K562 treated with DMSO at 1 percent for 12 hours (cell line): ENCODE data around the gene GET3. TPM values are rescaled to one million over a fixed set of nuclear protein-coding genes. Genes with fewer than 3 reads are reported as not detected.

ENCODE experiments used
- total RNA-seq: library from RNA; unstranded; fragments of 300-600 nt; gene quantifications from 2 replicates; pipeline ENCODE4 v1.2.3, GENCODE V29; 2022; ENCODE audit not compliant: insufficient read depth

GET3 gene
- total RNA-seq = 80.9 and 100 TPM in 2 replicates

DNA sequence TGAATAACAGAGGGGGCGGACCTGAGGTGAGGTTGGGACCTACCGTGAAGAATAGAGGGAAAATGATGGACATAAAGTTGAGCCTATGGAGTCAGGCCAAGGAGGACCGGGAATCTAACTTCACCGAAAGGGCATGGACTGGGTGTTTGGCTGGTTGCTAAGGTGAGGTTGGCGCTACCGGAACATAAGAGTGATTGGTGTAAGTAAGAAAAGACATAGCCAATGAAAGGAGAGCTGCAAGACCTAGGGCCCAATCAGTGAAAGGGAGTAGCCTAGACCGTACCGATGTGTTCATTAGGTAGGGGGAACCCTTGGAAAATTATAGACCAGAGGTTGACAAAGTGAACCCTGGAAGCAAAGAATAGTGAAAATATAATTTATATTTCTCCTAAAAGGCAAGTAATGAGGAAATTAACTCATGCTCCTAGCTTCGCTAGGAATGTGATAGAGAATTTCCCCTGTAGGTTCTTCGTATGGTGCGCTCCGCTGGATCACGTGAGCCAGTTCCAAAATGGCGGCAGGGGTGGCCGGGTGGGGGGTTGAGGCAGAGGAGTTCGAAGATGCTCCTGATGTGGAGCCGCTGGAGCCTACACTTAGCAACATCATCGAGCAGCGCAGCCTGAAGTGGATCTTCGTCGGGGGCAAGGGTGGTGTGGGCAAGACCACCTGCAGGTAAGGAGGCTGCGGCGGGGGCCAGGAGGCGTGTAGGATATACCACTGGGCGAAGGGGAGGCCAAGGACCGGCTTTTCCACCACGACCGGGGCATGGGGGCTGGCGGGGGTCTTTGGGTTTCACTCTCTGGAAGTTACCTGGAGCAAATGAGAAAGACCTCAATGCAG lies at the start of gene GET3:
Gene GET3, plus strand, starts transcription at position 503 of the 840 bp plus-strand sequence. Its CDS starts 9 bp downstream, at position 512.

DNA sequence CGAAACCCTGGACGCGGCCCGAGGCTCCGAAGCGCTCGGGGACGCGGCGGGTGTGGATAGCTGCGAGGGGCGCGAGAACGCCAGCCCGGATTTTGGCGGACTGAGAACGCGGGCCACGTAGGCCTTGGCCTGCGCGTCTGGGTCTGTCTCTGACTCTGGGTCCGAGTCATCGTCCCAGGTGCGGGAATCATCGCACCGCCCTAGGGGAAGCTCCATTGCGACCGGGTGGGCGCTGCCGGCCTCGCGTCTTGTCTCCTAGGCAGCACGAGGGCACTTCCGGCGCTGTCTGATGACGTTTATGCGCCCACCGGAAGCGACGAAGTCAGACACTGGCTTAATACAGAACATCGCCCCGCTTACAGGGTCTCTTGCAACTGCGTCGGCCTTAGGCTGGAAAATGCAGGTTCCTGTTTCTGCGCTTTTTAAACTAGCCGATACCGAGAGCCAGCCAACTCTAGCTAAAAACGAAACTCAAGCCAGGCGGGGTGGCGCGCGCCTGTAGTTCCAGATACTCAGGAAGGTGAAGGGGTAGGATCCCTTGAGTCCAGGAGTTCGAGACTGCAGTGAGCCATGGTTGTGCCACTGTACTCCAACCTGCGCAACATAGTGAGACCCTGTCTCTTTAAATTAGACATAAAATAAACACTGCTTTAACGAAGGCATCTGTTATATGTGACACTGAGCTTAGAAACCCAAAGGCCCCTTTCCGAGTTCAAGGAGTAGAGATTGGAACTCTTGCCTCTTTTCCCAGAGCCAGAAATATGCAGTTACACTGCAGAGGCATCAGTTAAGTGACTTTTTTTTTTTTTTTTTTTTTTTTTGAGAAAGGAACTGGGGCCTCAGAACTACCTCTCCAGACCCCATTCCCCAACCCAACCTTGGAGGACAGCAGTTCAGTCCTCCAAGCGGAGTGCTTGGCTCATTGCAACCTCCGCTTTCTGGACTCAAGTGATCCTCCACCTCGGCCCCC lies 40.6 kb upstream of the GET3 start, which contains the start of gene FBXW9:
Gene FBXW9, minus strand, starts transcription at position 266 of the 970 bp plus-strand sequence. Its CDS starts 50 bp downstream, at position 216.

DNA sequence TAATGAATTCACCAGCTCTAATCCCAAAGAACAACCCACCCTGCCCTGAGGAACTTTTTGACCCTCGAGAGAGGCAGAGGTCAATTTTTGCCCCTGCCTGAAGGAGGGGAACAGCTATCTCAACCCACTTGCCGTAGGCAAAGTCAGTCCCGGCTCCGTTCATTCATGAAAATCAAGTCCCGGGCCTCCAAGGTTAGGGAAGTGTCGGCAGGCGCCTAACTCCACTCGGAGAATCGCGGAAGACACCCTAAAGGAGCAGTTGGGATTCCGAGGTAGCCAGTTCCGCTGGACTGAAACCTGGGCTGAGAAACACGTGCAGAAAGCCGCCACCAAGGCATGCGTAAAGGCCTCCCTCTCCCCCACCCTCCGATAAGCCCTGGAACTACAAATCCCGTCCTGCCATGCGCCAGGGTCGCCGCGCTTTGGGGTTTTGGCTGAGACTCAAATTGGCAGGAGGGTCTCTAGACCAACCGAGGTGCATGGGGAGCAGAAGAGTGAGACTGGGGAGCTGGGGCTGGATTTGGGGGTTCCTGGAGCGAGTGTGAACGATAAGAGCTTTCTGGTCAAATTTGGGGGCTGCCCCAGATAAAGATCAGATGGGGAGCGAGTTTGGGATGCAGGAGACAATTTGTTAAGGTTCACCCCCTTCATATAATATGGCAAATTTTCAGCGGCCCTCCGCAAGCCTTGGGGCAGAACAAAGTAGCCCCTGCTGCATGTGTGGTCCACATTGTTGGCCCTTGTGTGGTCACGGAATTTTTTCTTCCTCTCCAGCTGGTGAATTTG lies 13.5 kb upstream of the GET3 start, which contains the start of gene TNPO2:
Gene TNPO2, minus strand, starts transcription at position 292 of the 786 bp plus-strand sequence. CDS start 2,955 bp downstream, outside the sequence.

GRCh38 chr19:12751635-12752034 lies 14.3 kb downstream of the GET3 start, which contains the start of gene BEST2:
TSS of gene BEST2 (plus strand) at chr19:12751791. CDS start at chr19:12752593, 802 bp downstream.

DNA sequence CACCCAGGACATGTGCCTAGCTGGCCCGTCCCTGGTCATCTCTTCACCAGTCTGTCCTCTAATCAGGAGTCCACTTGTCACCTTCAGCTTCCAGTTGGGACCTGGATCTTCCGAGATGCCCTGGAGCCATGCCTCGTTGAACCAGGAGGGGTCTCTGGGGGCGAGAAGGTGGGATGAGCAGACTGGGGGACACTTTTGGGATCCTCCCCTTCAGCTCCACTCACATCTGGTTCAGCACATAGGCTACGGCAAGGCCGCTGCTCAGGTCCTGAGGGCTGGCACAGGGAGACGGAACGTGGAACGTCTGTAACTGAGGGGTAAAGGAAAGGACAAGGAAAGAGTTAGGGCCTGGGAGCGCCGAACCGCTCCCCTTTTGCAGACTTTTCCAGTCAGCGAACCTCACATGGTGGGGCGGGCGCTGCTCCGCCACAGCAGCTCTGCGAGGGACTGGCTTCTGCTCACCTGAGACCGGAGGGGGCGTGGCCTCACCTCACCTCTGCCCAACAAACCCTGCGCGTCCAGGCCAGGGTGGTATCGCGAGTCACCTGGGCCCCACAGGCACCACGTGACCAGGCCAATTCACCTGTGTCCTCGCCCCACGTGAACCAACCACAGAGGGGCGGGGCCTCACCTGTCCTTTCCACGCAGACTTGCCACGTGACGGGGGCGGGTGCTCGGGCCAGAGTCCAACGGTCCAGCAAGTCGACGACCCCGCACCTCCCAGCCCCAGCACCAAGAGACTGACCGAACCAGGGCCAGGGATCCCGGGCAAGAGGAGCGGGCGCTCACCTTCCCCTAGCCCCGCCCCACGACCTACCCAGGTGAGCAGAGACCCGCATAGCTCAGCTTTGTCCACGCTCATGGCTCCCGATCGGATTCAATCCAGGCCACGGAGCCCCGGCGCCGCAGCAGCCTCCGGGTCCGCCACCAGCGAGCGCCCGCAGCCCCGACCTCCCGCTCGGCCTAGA lies 37.6 kb downstream of the GET3 start, which contains the start of gene HOOK2:
Gene HOOK2, minus strand, starts transcription at position 965 of the 968 bp plus-strand sequence. Its CDS starts 103 bp downstream, at position 862.

DNA sequence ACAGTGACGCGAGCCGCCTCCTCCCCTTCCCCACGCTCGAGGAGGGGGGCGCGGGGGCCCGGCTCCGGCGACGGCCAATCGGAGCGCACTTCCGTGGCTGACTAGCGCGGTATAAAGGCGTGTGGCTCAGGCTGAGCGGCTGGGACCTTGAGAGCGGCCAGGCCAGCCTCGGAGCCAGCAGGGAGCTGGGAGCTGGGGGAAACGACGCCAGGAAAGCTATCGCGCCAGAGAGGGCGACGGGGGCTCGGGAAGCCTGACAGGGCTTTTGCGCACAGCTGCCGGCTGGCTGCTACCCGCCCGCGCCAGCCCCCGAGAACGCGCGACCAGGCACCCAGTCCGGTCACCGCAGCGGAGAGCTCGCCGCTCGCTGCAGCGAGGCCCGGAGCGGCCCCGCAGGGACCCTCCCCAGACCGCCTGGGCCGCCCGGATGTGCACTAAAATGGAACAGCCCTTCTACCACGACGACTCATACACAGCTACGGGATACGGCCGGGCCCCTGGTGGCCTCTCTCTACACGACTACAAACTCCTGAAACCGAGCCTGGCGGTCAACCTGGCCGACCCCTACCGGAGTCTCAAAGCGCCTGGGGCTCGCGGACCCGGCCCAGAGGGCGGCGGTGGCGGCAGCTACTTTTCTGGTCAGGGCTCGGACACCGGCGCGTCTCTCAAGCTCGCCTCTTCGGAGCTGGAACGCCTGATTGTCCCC lies 54.2 kb downstream of the GET3 start, which contains the start of gene JUNB:
Gene JUNB, plus strand, starts transcription at position 142 of the 706 bp plus-strand sequence. Its CDS starts 286 bp downstream, at position 428.

Other genes with a start within 250 kb of the GET3 start
- 4.6 and 5.4 TPM in 2 replicates for gene ZNF564, start 186.0 kb upstream of the GET3 start, total RNA-seq
- 1.4 TPM in 1 of 2 replicates, not detected in the other for gene ZNF490, start 126.7 kb upstream of the GET3 start, total RNA-seq
- 3.1 and 9.5 TPM in 2 replicates for gene ZNF791, start 126.6 kb upstream of the GET3 start, total RNA-seq
- 63.4 and 103 TPM in 2 replicates for gene MAN2B1, start 70.8 kb upstream of the GET3 start, total RNA-seq
- gene WDR83, start 70.7 kb upstream of the GET3 start, total RNA-seq = 13.5 and 16.3 TPM in 2 replicates
- gene DHPS, start 55.6 kb upstream of the GET3 start, total RNA-seq = 97.8 and 118 TPM in 2 replicates
- not detected in 2 replicates for gene GNG14, start 49.5 kb upstream of the GET3 start, total RNA-seq
- 9.1 and 12.5 TPM in 2 replicates for gene FBXW9, start 40.9 kb upstream of the GET3 start, total RNA-seq
- gene TNPO2, start 13.6 kb upstream of the GET3 start, total RNA-seq = 9.2 and 34.1 TPM in 2 replicates
- gene TRIR, start 2.8 kb upstream of the GET3 start, total RNA-seq = 376 and 560 TPM in 2 replicates
- not detected in 2 replicates for gene BEST2, start 14.3 kb downstream of the GET3 start, total RNA-seq
- 13.5 and 17.6 TPM in 2 replicates for gene HOOK2, start 38.1 kb downstream of the GET3 start, total RNA-seq
- gene JUNB, start 54.0 kb downstream of the GET3 start, total RNA-seq = 79.5 and 102 TPM in 2 replicates
- gene PRDX2, start 64.3 kb downstream of the GET3 start, total RNA-seq = 330 and 389 TPM in 2 replicates
- gene THSD8, start 64.6 kb downstream of the GET3 start, total RNA-seq = 12.6 TPM in 1 of 2 replicates, not detected in the other
- gene RNASEH2A, start 69.1 kb downstream of the GET3 start, total RNA-seq = 73.5 and 86.3 TPM in 2 replicates
- 0.58 and 3.6 TPM in 2 replicates for gene RTBDN, start 97.1 kb downstream of the GET3 start, total RNA-seq
- 6.1 and 6.4 TPM in 2 replicates for gene MAST1, start 101.0 kb downstream of the GET3 start, total RNA-seq
- 133 and 148 TPM in 2 replicates for gene DNASE2, start 144.0 kb downstream of the GET3 start, total RNA-seq
- 32.6 and 45.7 TPM in 2 replicates for gene KLF1, start 149.7 kb downstream of the GET3 start, total RNA-seq
- 10.5 and 12.8 TPM in 2 replicates for gene GCDH, start 153.7 kb downstream of the GET3 start, total RNA-seq
- 0.80 and 1.0 TPM in 2 replicates for gene SYCE2, start 181.8 kb downstream of the GET3 start, total RNA-seq
- 120 and 123 TPM in 2 replicates for gene FARSA, start 196.2 kb downstream of the GET3 start, total RNA-seq
- gene CALR, start 201.1 kb downstream of the GET3 start, total RNA-seq = 475 and 681 TPM in 2 replicates
- gene RAD23A, start 208.4 kb downstream of the GET3 start, total RNA-seq = 111 and 154 TPM in 2 replicates
- gene GADD45GIP1, start 219.7 kb downstream of the GET3 start, total RNA-seq = 33.4 and 52.1 TPM in 2 replicates
- gene DAND5, start 232.1 kb downstream of the GET3 start, total RNA-seq = 1.0 TPM in 1 of 2 replicates, not detected in the other